HG02852 (cell line): Measurements from ENCODE around the gene ZNF774.
A peak's percentile ranks its signal among the peaks of the same experiment; 100 is the strongest.
"Not testable (repeated sequence)": the region's sequence is repeated elsewhere in the genome, so short reads cannot be mapped to it uniquely, and the experiment has no call there.

Source experiments
- ATAC-seq: cut with Tn5 transposase; IDR thresholded peaks from one replicate; pipeline ENCODE4 v1.9.1; 2021; ENCODE audit warnings: mild to moderate bottlenecking, moderate library complexity; ENCODE audit not compliant: unreplicated experiment

Gene ZNF774

GRCh38 chr15:90388462-90389380, 36.6 kb downstream of the ZNF774 start:
- peak; percentile 55 for ATAC-seq

DNA sequence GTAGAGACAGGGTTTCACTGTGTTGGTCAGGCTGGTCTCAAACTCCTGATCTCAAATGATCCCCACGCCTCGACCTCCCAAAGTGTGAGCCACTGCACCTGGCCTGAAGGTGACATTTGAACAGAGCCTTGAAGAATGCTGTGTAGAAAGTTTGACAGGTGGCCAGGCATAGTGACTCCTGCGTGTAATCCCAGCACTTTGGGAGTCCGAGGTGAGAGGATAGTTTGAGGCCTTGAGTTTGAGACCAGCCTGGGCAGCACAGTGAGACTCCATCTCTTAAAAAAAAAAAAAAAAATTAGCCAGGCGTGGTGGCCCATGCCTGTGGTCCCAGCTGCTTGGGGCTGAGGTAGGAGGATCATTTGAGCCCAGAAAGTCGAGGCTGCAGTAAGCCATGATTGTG, 37.4 kb downstream of the ZNF774 start:
- ATAC-seq, result no peak

DNA sequence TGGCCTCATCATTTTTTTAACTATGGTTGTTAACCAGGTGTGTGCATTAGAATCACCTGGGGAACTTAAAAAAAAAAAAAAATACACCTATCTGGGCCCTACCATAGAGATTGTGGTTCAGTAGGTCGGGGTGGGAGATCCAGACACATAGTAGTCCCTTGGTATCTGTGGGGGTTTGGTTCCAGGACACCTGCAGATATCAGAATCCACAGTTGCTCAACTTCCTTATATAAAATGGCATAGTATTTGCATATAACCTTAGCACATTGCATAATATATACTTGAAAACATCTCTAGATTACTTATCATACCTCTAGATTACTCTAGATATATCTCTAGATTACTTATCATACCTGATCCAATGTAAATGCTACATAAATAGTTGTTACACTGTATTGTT, 41.0 kb downstream of the ZNF774 start:
- no peak for ATAC-seq

GRCh38 chr15:90394074-90394473, 42.0 kb downstream of the ZNF774 start:
- no peak for ATAC-seq

DNA sequence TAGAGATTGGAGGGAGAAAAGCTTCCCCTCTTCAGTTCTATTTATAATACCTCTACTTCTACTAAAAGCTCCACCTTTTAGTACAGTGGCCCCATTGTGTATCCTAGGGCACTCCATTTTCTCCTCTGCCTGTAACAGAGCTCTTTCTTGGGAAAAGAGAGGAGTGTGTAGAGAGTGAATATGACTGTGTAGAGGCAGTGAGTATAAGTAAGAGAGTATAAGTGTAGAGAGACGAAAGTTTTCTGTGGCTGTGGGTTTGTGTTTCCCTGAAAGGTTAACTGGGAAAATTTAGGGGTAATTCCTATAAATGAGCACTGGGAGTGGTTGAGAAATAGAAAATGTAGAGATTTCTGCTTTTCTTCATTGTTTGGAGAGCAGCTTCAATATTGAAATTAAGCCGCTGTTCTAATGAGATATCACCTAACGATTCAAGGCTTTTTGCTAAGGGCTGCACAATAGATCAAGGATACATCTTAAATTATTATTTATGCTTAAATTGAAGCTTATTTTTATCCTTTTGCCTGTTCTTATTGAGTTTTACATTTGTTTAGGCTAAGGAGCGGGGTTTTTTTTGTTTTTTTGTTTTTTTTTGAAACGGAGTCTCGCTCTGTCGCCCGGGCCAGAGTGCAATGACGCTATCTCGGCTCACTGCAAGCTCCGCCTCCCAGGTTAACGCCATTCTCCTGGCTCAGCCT, 42.8 kb downstream of the ZNF774 start:
- ATAC-seq, result no peak

DNA sequence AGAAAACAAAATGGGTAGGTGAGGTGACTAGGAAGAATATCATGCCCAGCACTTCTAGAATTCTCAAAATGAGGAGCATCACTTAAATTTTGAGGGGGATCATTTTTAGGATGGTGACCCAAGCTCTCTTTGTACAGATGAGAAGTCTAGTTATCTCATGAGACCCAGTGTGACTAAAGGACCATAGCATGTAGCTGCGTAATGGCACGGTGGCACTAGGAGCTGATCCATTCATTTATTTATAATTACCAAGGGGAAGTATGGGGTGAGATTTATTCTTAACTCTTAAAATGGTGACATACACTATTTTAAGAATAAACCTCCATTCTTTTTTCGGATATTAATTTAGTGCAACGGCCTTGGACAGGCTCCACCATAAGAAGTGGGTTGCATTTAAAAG, 44.2 kb downstream of the ZNF774 start:
- no peak for ATAC-seq

- no peak for ATAC-seq
Observed at GRCh38 chr15:90400005-90400758, 48.1 kb downstream of the ZNF774 start.

DNA sequence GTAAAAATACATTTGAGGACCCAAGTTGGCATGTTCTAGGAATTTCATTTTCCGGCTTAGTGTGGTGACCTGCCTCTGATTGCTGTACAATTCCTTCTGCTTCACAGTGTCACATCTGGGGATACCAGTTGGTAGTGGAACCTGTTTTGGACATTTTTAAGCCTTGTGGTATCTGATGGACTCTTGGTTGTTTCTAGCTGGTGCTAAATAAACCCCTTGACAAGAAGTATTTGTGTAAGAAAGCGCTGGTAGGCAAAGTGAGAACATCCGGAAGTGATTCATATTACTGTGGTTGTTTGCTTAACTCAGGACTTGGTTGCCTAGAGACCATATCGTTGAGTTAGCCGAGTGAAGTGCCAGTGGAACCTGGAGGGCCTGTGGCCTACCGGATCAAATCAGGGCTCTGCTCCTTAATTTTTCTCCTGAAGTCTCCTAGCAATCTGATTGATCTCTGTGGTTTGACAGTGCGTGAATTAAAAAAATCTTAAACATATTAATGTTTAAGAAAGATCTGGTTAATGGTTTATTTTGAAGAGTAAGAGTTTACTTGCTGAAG, 48.8 kb downstream of the ZNF774 start:
- peak; percentile 100 for ATAC-seq

DNA sequence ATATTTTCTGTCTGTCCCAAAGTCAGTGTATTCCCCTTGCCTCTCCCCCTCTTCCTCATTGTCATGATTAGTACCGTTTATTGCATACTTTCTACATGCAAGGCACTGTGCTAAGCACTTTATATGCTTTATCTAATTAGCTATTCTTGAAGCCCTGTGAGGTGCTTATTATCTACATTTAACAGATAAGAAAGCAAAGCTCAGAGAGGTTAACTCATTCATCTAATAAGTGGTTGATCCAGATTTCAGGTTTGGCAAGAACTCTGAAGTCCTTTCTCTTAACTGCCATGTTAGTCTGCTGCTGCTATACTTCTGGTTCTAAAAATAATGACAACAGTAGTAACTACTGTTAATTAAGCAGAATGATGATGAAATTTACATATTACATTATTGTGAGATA, 49.4 kb downstream of the ZNF774 start:
- ATAC-seq, result no peak

- no peak for ATAC-seq
Observed at GRCh38 chr15:90402223-90402622, 50.1 kb downstream of the ZNF774 start.

DNA sequence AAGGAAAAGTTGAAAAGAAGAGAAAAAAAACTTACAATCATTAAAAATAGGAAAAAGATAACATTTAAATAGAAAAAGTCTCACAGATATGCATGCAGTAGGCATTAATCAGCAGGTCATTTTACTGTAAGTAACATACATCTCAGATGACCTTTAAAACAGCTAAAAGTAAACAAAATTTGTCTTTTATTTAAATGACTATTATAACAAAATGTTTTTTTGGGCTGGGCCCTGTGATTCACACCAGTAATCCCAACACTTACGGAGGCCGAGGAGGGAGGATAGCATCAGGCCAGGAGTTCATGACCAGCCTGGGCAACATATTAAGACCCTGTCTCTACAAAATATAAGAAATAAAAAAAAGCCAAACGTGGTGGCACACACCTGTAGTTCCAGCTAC, 50.7 kb downstream of the ZNF774 start:
- no peak for ATAC-seq

DNA sequence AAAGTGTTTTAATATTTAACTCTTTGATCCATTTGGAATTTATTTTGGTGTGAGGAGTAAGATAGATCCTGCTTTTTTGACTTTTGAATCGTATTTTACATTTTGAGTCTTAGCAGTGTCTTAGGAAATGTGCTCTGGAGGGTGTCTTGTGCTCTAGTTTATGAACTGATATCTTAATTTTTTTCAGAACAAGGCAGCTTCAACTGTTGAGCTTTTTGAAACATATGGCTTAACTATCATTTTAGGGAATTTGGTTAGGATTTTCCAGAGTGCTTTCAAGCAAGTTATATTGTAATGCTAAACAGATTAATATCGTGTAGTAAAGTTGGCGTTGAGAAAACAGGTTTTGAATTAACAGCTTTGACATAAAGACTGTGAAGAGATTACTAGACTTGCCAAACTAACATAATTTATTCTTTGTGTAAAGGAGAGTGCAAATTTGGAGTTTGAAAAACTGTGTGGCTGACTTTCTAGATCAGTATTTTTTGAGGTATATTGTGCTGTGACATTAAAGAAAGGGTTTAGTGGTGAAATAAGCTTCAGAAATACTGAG, 53.0 kb downstream of the ZNF774 start:
- no peak for ATAC-seq

GRCh38 chr15:90407336-90407735, 55.3 kb downstream of the ZNF774 start:
- no peak for ATAC-seq

- ATAC-seq, result no peak
Observed at GRCh38 chr15:90407871-90408317, 55.8 kb downstream of the ZNF774 start.

DNA sequence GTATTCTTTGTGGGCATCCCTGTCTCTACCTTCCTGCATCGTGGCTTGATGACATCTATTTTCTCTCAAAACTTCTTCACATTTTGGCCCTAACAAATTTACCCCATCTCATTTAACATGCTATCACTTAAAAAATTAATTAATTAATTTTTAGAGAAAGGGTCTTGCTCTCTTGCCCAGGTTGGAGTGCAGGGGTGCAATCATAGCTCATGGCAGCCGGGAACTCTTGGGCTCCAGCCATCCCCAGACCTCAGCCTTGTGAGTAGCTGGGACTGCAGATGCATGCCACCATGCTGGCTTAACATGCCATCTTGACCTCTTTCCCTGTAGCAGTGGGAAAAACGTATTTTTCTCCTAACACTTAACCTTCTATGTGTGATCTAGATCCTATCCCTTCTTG, 56.6 kb downstream of the ZNF774 start:
- ATAC-seq, result no peak

DNA sequence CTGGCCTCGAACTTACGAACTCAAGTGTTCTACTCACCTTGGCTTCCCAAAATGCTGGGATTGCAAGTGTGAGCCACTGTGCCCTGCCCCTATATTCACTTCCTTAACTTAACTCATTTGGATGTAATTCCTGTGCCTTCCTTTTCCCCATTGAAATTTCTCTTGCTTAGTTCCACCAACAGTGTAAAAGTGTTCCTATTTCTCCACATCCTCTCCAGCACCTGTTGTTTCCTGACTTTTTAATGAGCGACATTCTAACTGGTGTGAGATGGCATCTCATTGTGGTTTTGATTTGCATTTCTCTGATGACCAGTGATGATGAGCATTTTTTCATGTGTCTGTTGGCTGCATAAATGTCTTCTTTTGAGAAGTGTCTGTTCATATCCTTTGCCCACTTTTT, 57.5 kb downstream of the ZNF774 start:
- not testable (repeated sequence) for ATAC-seq

DNA sequence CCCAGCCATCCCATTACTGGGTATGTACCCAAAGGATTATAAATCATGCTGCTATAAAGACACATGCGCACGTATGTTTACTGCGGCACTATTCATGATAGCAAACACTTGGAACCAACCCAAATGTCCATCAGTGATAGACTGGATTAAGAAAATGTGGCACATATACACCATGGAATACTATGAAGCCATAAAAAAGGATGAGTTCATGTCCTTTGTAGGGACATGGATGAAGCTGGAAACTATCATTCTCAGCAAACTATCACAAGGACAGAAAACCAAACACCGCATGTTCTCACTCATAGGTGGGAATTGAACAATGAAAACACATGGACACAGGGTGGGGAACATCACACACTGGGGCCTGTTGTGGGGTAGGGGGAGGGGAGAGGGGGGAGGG, 58.2 kb downstream of the ZNF774 start:
- not testable (repeated sequence) for ATAC-seq

GRCh38 chr15:90411176-90411575, 59.1 kb downstream of the ZNF774 start:
- no peak for ATAC-seq
